Spleen (tissue), 11 donors: ENCODE data around the gene NUP214. TPM values are rescaled to one million over a fixed set of nuclear protein-coding genes. Genes with fewer than 3 reads are reported as not detected.
A peak's percentile ranks its signal among the peaks of the same experiment; 100 is the strongest.
"Not testable (repeated sequence)": the region's sequence is repeated elsewhere in the genome, so short reads cannot be mapped to it uniquely, and the experiment has no call there.

Experiments used
- DNase-seq: peaks from one replicate; pipeline ENCODE4 v3.0.0-alpha.2; 2020
- H3K27ac ChIP-seq, 8 donors: fragments of 200-600 bp; sonication (generic) in 7 of 8; 1 replicate in 4 of 8; 2 replicates in 4 of 8; pipeline versions ENCODE4 v1.5.0 to v1.8.0; 2016 to 2021; ENCODE audit warnings: inconsistent platforms in 4 of 8, mild to moderate bottlenecking in 4 of 8, moderate library complexity in 1 of 8
- H3K27me3 ChIP-seq, 7 donors: fragments of 200-600 bp; sonication (generic) in 6 of 7; replicated peaks in 1 of 7; 1 replicate in 4 of 7; 2 replicates in 3 of 7; pipeline versions ENCODE4 v1.5.0 to v1.8.0; 2016 to 2021; ENCODE audit warnings: inconsistent platforms in 3 of 7, mild to moderate bottlenecking in 1 of 7
- H3K36me3 ChIP-seq, 6 donors: fragments of 200-600 bp; sonication (generic) in 5 of 6; 1 replicate in 4 of 6; 2 replicates in 2 of 6; pipeline versions ENCODE4 v1.5.0 to v1.8.0; 2016 to 2021; ENCODE audit warnings: inconsistent platforms in 2 of 6
- H3K4me1 ChIP-seq, 6 donors: fragments of 200-600 bp; sonication (generic) in 5 of 6; 1 replicate in 3 of 6; 2 replicates in 3 of 6; pipeline versions ENCODE4 v1.5.0 to v1.8.0; 2016 to 2021; ENCODE audit warnings: inconsistent platforms in 3 of 6
- H3K4me3 ChIP-seq, 8 donors: fragments of 200-600 bp; sonication (generic) in 7 of 8; 1 replicate in 4 of 8; 2 replicates in 4 of 8; pipeline versions ENCODE4 v1.5.0 to v1.8.0; 2016 to 2021; ENCODE audit warnings: inconsistent platforms in 4 of 8, mild to moderate bottlenecking in 4 of 8, moderate library complexity in 2 of 8
- H3K9me3 ChIP-seq, 8 donors: fragments of 200-600 bp; sonication (generic) in 7 of 8; 1 replicate in 4 of 8; 2 replicates in 4 of 8; pipeline versions ENCODE4 v1.5.0 to v1.8.0; 2016 to 2021; ENCODE audit warnings: inconsistent platforms in 4 of 8
- POLR2A ChIP-seq, 3 donors: fragments of 450-650 bp; IDR thresholded peaks; one replicate each; pipeline ENCODE4 v1.5.1; 2017; ENCODE audit warnings: antibody characterized with exemption in 3 of 3, mild to moderate bottlenecking in 1 of 3
- POLR2AphosphoS5 ChIP-seq, 3 donors: sonication (generic); formaldehyde crosslinking; IDR thresholded peaks; one replicate each; pipeline ENCODE4 v1.5.1; 2017; ENCODE audit warnings: antibody characterized with exemption in 3 of 3
- WGBS, 5 donors: extraction: QIAGEN DNeasy Blood & Tissue Kit in 3 of 5; methylation state at CpG; one replicate each; pipeline versions ENCODE4 v1.1.5 to v1.1.7; 2013 to 2018; 5-methylcytosine and 5-hydroxymethylcytosine counted together
- intact Hi-C: fragments of 100-400 bp; cut with DNase I; formaldehyde crosslinking; loops from one replicate; pipeline ENCODE4 v1.15.0; 2023; ENCODE audit warnings: low total_unique reads
- polyA plus RNA-seq, 3 donors: library from polyadenylated mRNA; stranded (reverse); fragments of 200-250 nt; gene quantifications; one replicate each; pipeline ENCODE4 v1.2.1, GENCODE V29; 2013
- total RNA-seq, 7 donors: library from RNA; depleted of rRNA in 3 of 7; stranded (reverse); fragments of >200 nt in 3 of 7; fragmentation: NEBNext Ultra II Directional in 4 of 7; extraction: Animal tissue kit (Norgen Biotek cat#: 25700) in 4 of 7; gene quantifications; one replicate each; pipeline versions ENCODE4 v1.1.0 to v1.2.1, GENCODE V29; 2016 to 2021
- TF ChIP-seq, protein P1 (sequence below), 11 experiments: fragments of 200-600 bp in 7 of 11; fragments of 450-650 bp in 4 of 11; sonication (generic) in 4 of 11; IDR thresholded peaks in 8 of 11; conservative IDR thresholded peaks in 3 of 11; 1 replicate in 7 of 11; 2 replicates in 4 of 11; pipeline versions ENCODE4 v1.4.0 to v1.8.0; 2016 to 2021; ENCODE audit warnings: antibody characterized with exemption in 11 of 11, inconsistent platforms in 4 of 11, mild to moderate bottlenecking in 1 of 11
- donor health status: healthy with polysubstance abuse.
- donor health status: DM: no; HTN: no; CAD: no; lungs with moderate emphysema.
- donor health status: DM: no; HTN: no; CAD: no.
- donor health status: Bipolar disorder and iron deficiency.
- donor health status: healthy.
- donor health status: DM: no; HTN: no; CAD: no.
- donor health status: DM: yes; HTN: yes; CAD: no.

The NUP214 gene
- total and polyA plus RNA-seq, 10 donors: 21.4 to 182 (median 121) TPM

DNA sequence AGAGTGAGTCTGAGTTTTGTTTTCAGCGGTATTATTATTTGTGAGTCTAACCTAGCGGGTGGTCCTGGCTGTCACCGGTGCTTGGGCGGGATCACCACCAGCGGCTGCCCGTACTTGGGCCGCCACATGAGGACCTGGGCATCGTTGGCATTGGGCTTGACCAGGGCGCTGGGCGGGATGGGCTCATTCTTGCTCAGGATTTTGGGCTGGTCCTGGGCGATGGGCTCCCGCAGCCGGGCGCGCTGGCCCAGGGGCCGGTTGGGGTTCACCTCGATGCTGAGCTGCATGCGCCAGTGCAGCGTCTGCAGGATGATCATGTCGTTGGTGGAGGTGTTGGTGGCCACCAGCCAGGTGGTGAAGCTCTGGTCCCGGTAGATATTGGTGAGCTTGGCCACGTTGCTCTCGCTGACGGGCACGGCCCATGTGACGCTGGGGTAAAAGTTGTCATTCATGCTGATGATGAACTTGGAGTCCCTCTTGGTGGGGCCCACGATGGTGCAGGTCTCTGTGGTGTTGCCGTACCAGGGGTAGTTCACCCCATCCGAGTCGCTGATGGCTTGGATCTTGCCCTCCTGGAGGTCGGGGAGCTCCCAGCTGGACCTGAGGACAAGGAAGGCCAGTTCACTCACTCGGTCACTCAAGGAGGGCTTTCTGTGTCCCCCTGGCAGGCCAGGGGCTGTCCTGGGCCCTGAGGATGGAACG is 135.5 kb downstream of the NUP214 start:
- 91 to 97% (median 96%) methylated on average over 24 to 33 of the region's 33 CpGs for WGBS, 5 donors
- Histone ChIP-seq H3K4me3 (no peak overlapping the region), H3K9me3 (no peaks in the 10 kb centered on the region), H3K27ac (peak overlapping the region in 2 of 8 donors; percentile 93 to 96), H3K4me1 (peaks cover 22 to 100% (median 69%) of the 10 kb centered on the region in 6 donors), H3K27me3 (no peaks in the 10 kb centered on the region), H3K36me3 (peaks cover 0 to 81% (median 34%) of the 10 kb centered on the region in 6 donors)
- intact Hi-C loops: no loop called here
- no peak for DNase-seq
- TF ChIP-seq, protein P1, sequence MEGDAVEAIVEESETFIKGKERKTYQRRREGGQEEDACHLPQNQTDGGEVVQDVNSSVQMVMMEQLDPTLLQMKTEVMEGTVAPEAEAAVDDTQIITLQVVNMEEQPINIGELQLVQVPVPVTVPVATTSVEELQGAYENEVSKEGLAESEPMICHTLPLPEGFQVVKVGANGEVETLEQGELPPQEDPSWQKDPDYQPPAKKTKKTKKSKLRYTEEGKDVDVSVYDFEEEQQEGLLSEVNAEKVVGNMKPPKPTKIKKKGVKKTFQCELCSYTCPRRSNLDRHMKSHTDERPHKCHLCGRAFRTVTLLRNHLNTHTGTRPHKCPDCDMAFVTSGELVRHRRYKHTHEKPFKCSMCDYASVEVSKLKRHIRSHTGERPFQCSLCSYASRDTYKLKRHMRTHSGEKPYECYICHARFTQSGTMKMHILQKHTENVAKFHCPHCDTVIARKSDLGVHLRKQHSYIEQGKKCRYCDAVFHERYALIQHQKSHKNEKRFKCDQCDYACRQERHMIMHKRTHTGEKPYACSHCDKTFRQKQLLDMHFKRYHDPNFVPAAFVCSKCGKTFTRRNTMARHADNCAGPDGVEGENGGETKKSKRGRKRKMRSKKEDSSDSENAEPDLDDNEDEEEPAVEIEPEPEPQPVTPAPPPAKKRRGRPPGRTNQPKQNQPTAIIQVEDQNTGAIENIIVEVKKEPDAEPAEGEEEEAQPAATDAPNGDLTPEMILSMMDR (IDR thresholded peaks at IDR 0.05 in 8 of 11, conservative IDR thresholded peaks at IDR 0.05 in 3 of 11): no peak
- TF ChIP-seq POLR2AphosphoS5 (IDR thresholded peaks at IDR 0.05): peak in 1 of 3 donors; percentile 56

GRCh38 chr9:131262327-131263032 is 137.1 kb downstream of the NUP214 start:
- peaks cover 37 to 100% (median 70%) of the 10 kb centered on the region in 6 donors for H3K4me1 ChIP-seq
- peak overlapping the region in 6 of 8 donors; percentile 51 to 97 (median 92) for H3K27ac ChIP-seq
- H3K27me3 ChIP-seq: no peaks in the 10 kb centered on the region
- H3K4me3 ChIP-seq: no peak overlapping the region
- peak in 2 of 3 donors; percentile 20 to 29 for TF ChIP-seq POLR2AphosphoS5 (IDR thresholded peaks at IDR 0.05)
- TF ChIP-seq, protein P1 (IDR thresholded peaks at IDR 0.05 in 8 of 11, conservative IDR thresholded peaks at IDR 0.05 in 3 of 11): no peak
- TF ChIP-seq POLR2A (IDR thresholded peaks at IDR 0.05): no peak
- peaks cover 0 to 89% (median 34%) of the 10 kb centered on the region in 6 donors for H3K36me3 ChIP-seq
- intact Hi-C loops: no loop called here
- 58 to 72% (median 68%) methylated on average over 13 of the region's 13 CpGs for whole genome bisulfite sequencing, 5 donors
- no peak for DNase-seq
- no peaks in the 10 kb centered on the region for H3K9me3 ChIP-seq

- H3K4me1 ChIP-seq: peaks cover 40 to 100% (median 70%) of the 10 kb centered on the region in 6 donors
- peak overlapping the region in 7 of 8 donors; percentile 1 to 97 (median 90) for H3K27ac ChIP-seq
- H3K4me3 ChIP-seq, intact Hi-C loops, DNase-seq, H3K27me3 ChIP-seq, H3K9me3 ChIP-seq: not testable (repeated sequence)
- WGBS, 5 donors: 77 to 87% (median 84%) methylated on average over 5 of the region's 5 CpGs
- H3K36me3 ChIP-seq: peaks cover 0 to 84% (median 34%) of the 10 kb centered on the region in 6 donors
These were observed 137.6 kb downstream of the NUP214 start for GRCh38 chr9:131263033-131263343.

DNA sequence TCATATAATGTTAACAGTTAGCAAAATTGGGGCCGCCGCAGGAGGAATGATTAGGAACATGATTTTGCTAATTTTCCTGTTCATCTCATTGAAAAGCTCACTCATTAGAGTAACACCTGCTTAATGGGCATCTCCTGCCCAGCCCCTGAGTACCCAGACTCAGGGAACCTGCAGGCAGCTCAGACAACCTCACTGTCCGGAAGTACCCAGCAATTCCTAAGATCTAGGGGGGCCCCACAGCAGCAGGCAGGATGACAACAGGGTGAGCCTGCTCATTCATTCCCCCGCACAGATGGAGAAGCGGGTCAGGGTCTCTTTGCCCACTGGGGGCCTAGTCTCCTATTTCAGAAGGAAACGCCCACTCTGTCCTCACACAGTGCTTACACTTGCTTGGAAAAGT is 138.3 kb downstream of the NUP214 start:
- no peaks in the 10 kb centered on the region for H3K9me3 ChIP-seq
- no peak for DNase-seq
- TF ChIP-seq, protein P1 (IDR thresholded peaks at IDR 0.05 in 8 of 11, conservative IDR thresholded peaks at IDR 0.05 in 3 of 11): no peak
- TF ChIP-seq POLR2AphosphoS5 (IDR thresholded peaks at IDR 0.05) (no peak), POLR2A (IDR thresholded peaks at IDR 0.05) (no peak)
- peaks cover 0 to 77% (median 32%) of the 10 kb centered on the region in 6 donors for H3K36me3 ChIP-seq
- no peaks in the 10 kb centered on the region for H3K27me3 ChIP-seq
- H3K4me3 ChIP-seq: peak overlapping the region in 1 of 8 donors; percentile 32
- H3K4me1 ChIP-seq: peaks cover 41 to 100% (median 72%) of the 10 kb centered on the region in 6 donors
- intact Hi-C loops: no loop called here
- peak overlapping the region; percentile 35 to 97 (median 81) for H3K27ac ChIP-seq
- 63 to 86% (median 70%) methylated on average over 6 of the region's 6 CpGs for WGBS, 5 donors
